ENCODE results near the gene ZNF608.

Gene ZNF608

DNA sequence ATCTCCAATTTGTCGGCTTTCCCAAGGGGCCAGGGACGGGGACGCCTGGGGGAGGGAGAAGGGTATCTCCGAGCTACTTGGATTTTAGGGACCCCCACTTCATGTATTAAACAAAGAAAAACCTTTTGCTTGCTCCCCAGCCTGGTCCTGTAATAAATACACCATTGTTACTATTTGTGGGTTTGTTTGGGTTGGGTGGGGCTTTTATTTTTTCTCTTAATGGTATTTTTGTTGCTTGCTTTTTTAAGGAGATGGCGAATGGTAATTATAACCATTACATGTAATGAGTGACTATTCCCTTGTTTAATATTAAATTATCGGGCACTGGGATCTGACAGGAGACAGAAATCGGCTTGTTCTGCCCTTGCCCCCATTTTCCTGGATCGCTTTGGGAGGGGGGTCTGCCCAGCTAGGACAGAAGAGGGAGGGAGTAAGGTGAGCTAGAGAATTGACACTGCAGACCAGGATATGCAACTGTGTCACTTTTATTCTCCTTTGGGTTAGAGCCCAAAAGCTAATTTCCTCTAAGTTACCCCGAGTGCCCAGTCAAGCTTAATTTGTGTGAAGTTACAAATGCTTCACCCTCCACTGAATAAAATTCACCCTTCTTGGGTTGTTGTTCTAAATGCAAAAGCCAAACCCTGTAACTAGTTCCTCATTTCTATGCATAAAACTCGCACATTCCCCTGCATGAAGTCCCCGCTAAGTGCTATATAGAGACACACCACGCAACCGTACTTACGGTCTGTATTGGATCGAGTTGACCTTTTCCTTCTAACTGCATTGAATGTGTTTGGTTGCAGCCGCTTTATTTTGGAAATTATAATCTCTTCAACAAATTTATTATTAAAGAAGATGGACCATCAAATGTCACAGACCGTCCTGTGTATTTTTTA, 1.6 kb upstream of the ZNF608 start:
- Histone ChIP-seq H3K36me3 (ENCODE audit: insufficient read depth, low read length) (no peaks in the 10 kb centered on the region), H3K27ac (peak overlapping the region; percentile 93), H3K4me3 (peak overlapping the region; percentile 78), H3K9me3 (ENCODE audit: low read depth, low read length) (no peaks in the 10 kb centered on the region), H3K9ac (ENCODE audit: insufficient read length) (peak overlapping the region; percentile 73)
- TF ChIP-seq EZH2 (IDR thresholded peaks at IDR 0.05) (no peak), FOXP2 (optimal IDR thresholded peaks at IDR 0.05; ENCODE audit: control extremely low read depth, extremely low read length, insufficient read depth) (no peak), POLR2AphosphoS5 (IDR thresholded peaks at IDR 0.05; ENCODE audit: borderline replicate concordance, low read depth, low read length) (no peak)
- no peak for DNase-seq (ENCODE audit: low read depth, low spot score)

- no peaks in the 10 kb centered on the region for H3K9me3 ChIP-seq (ENCODE audit: low read depth, low read length)
- DNase-seq (ENCODE audit: low read depth, low spot score): no peak
- H3K36me3 ChIP-seq (ENCODE audit: insufficient read depth, low read length): no peaks in the 10 kb centered on the region
- H3K9ac ChIP-seq (ENCODE audit: insufficient read length): peak overlapping the region; percentile 73
- H3K4me3 ChIP-seq: peak overlapping the region; percentile 78
- peak overlapping the region; percentile 93 for H3K27ac ChIP-seq
- peak; percentile 40 for TF ChIP-seq FOXP2 (optimal IDR thresholded peaks at IDR 0.05; ENCODE audit: control extremely low read depth, extremely low read length, insufficient read depth)
- TF ChIP-seq EZH2 (IDR thresholded peaks at IDR 0.05): no peak
- 0 out of 2 replicates have a peak, but pooled peaks have one; percentile 2 for TF ChIP-seq POLR2AphosphoS5 (IDR thresholded peaks at IDR 0.05; ENCODE audit: borderline replicate concordance, low read depth, low read length)
These were observed 714 bp upstream of the ZNF608 start for GRCh38 chr5:124746916-124747790.

DNA sequence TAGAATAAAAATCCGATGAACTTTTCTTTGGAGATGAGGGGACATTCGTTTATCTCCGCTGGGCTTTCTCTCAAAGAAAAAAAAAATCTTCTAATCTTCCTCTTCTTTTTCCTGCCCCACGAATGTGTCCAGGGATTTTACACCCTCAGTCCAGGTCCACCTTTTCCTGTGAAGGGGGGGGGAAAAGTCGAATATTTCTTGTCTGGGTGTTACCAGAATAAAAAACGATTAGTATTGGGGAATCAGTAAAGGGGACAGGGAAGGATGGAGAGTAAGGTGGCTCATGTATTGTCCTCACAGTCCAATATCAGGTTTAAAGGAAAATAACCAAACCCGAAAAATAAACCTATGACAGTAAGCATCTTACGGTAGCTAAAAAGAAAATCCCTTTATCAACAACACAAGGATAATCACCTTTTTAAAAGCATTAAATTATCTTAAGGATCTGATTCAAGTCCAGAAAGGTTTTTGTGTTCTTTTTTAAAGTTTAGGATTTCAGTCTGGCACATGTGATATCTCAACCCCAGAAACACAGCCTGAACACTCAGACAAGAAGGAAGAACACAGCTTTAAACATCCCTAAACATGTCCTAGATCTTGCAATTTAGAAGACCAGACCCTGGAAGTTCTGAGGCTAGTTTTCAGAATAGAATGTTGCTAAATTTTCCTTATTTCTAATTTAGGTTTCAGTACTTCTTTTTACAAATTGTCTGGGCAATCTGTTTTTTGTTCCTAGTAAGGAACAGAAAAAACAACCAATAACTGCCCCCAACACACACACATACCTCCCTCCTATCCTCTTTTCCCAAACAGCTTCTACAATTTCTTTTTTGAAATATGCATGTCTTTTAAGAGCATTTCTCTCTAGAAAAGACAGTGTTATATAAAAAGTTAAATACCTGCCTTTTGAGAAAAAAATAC, 1.2 kb downstream of the ZNF608 start:
- H3K9me3 ChIP-seq (ENCODE audit: low read depth, low read length): no peaks in the 10 kb centered on the region
- peak overlapping the region; percentile 78 for H3K4me3 ChIP-seq
- no peak for TF ChIP-seq FOXP2 (optimal IDR thresholded peaks at IDR 0.05; ENCODE audit: control extremely low read depth, extremely low read length, insufficient read depth)
- no peak for TF ChIP-seq EZH2 (IDR thresholded peaks at IDR 0.05)
- TF ChIP-seq POLR2AphosphoS5 (IDR thresholded peaks at IDR 0.05; ENCODE audit: borderline replicate concordance, low read depth, low read length): no peak
- H3K36me3 ChIP-seq (ENCODE audit: insufficient read depth, low read length): no peaks in the 10 kb centered on the region
- no peak overlapping the region for H3K27ac ChIP-seq
- H3K9ac ChIP-seq (ENCODE audit: insufficient read length): peak overlapping the region; percentile 84
- no peak for DNase-seq (ENCODE audit: low read depth, low spot score)

GRCh38 chr5:124744170-124744971, 2.1 kb downstream of the ZNF608 start:
- Histone ChIP-seq H3K4me3 (no peak overlapping the region), H3K9ac (ENCODE audit: insufficient read length) (no peak overlapping the region), H3K27ac (no peak overlapping the region), H3K9me3 (ENCODE audit: low read depth, low read length) (no peaks in the 10 kb centered on the region), H3K36me3 (ENCODE audit: insufficient read depth, low read length) (no peaks in the 10 kb centered on the region)
- TF ChIP-seq FOXP2 (optimal IDR thresholded peaks at IDR 0.05; ENCODE audit: control extremely low read depth, extremely low read length, insufficient read depth) (no peak), POLR2AphosphoS5 (IDR thresholded peaks at IDR 0.05; ENCODE audit: borderline replicate concordance, low read depth, low read length) (no peak), EZH2 (IDR thresholded peaks at IDR 0.05) (no peak)
- DNase-seq (ENCODE audit: low read depth, low spot score): no peak

- Histone ChIP-seq H3K4me3 (no peak overlapping the region), H3K9me3 (ENCODE audit: low read depth, low read length) (no peaks in the 10 kb centered on the region), H3K9ac (ENCODE audit: insufficient read length) (no peak overlapping the region), H3K27ac (no peak overlapping the region), H3K36me3 (ENCODE audit: insufficient read depth, low read length) (no peaks in the 10 kb centered on the region)
- TF ChIP-seq EZH2 (IDR thresholded peaks at IDR 0.05): no peak
- no peak for TF ChIP-seq POLR2AphosphoS5 (IDR thresholded peaks at IDR 0.05; ENCODE audit: borderline replicate concordance, low read depth, low read length)
- TF ChIP-seq FOXP2 (optimal IDR thresholded peaks at IDR 0.05; ENCODE audit: control extremely low read depth, extremely low read length, insufficient read depth): no peak
- DNase-seq (ENCODE audit: low read depth, low spot score): no peak
These were observed 2.8 kb downstream of the ZNF608 start for GRCh38 chr5:124743602-124744169.

DNA sequence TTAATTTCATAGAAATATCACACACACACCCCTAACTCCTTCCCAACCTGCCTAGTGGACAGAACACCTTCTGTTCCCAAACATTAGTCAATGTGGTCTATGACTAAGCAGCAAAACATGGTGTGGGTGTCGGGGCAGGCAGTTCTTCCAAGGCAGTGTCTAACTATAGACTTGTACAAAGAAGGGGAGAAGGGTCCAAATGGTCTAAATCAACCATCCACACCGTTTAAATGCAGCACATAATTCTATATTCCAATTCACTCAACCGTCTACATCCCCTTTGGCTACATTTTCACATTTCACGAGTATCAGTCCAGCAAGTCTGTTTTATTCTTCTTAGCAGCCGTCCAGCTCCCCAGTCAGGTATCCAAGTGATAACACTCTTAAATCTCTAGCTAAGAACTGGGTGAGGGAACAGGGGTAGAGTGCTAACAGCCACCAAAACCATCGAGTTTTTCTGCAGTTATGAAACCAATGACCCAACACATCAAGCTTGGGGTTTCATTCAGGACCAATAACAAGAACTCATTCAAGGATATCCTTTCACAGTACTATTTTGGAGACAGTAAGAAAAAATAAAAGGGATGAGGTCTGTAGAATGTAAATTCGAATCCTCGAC, 3.3 kb downstream of the ZNF608 start:
- no peak overlapping the region for H3K9ac ChIP-seq (ENCODE audit: insufficient read length)
- DNase-seq (ENCODE audit: low read depth, low spot score): no peak
- no peaks in the 10 kb centered on the region for H3K36me3 ChIP-seq (ENCODE audit: insufficient read depth, low read length)
- no peaks in the 10 kb centered on the region for H3K9me3 ChIP-seq (ENCODE audit: low read depth, low read length)
- TF ChIP-seq FOXP2 (optimal IDR thresholded peaks at IDR 0.05; ENCODE audit: control extremely low read depth, extremely low read length, insufficient read depth) (no peak), EZH2 (IDR thresholded peaks at IDR 0.05) (no peak), POLR2AphosphoS5 (IDR thresholded peaks at IDR 0.05; ENCODE audit: borderline replicate concordance, low read depth, low read length) (no peak)
- no peak overlapping the region for H3K4me3 ChIP-seq
- no peak overlapping the region for H3K27ac ChIP-seq
